Spinal cord (tissue), 10 donors: ENCODE data around the gene SMIM36. TPM values are rescaled to one million over a fixed set of nuclear protein-coding genes. Genes with fewer than 3 reads are reported as not detected.

ENCODE experiments used
- DNase-seq, 6 donors: peaks; one replicate each; pipeline versions ENCODE4 v3.0.0 to v3.0.0-alpha.2; 2013 to 2015; ENCODE audit warnings: low spot score in 6 of 6, low read depth in 4 of 6
- H3K27ac ChIP-seq: one replicate; pipeline ENCODE4 v1.5.1; 2013; ENCODE audit warnings: low read depth, low read length, control low read depth
- H3K27me3 ChIP-seq: one replicate; pipeline ENCODE4 v1.6.1; 2013; ENCODE audit warnings: low read length; ENCODE audit not compliant: control insufficient read depth, insufficient read depth
- H3K36me3 ChIP-seq: one replicate; pipeline ENCODE4 v1.6.1; 2013; ENCODE audit warnings: low read length; ENCODE audit not compliant: control insufficient read depth, insufficient read depth
- H3K4me1 ChIP-seq: one replicate; pipeline ENCODE4 v1.6.1; 2013; ENCODE audit warnings: low read length; ENCODE audit not compliant: control insufficient read depth, insufficient read depth
- H3K4me3 ChIP-seq: one replicate; pipeline ENCODE4 v1.5.1; 2013; ENCODE audit warnings: low read depth, low read length, control low read depth
- H3K9me3 ChIP-seq: one replicate; pipeline ENCODE4 v1.6.1; 2013; ENCODE audit warnings: low read length; ENCODE audit not compliant: control insufficient read depth, insufficient read depth
- WGBS: methylation state at CpG from one replicate; pipeline ENCODE4 v1.1.5; 2013; ENCODE audit warnings: missing lambda C conversion rate; ENCODE audit not compliant: insufficient coverage; 5-methylcytosine and 5-hydroxymethylcytosine counted together
- polyA plus RNA-seq, 2 donors: library from polyadenylated mRNA; unstranded; fragments of 120-200 nt; gene quantifications; one replicate each; pipeline ENCODE4 v1.2.1, GENCODE V29; 2013; ENCODE audit not compliant: insufficient read length in 2 of 2
- total RNA-seq, 2 donors: library from RNA; depleted of rRNA in 1 of 2; stranded (reverse); fragments of 120-200 nt in 1 of 2; fragments of >200 nt in 1 of 2; gene quantifications; one replicate each; pipeline versions ENCODE4 v1.2.3 to v1.2.4, GENCODE V29; 2013 to 2014
- donor health status: healthy.

The SMIM36 gene
- total and polyA plus RNA-seq, 4 donors: 0.18 TPM; not detected in 3

DNA sequence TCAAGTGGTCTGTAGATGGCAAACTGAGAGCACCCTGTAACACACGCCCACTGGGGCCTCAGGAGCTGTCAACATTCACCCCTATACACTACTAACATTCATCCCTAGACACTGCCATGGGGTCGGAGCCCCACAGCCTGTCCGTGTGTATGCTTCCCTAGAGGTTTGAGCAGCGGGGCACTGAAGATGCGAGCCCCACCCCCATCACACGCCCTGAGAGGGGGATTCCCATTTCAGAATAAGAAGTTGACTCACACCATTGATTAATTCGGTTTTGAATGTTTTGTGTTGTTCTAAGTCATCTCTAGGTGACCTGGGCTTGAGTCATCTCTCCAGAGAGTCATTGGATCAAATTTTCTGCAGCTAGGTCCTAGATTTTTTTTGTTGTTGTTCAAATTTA, 52.3 kb downstream of the SMIM36 start:
- no CpG with 5 or more reads among the region's 7 CpGs for WGBS
- no peaks in the 10 kb centered on the region for H3K36me3 ChIP-seq
- no peaks in the 10 kb centered on the region for H3K27me3 ChIP-seq
- H3K27ac ChIP-seq: no peak overlapping the region
- no peak overlapping the region for H3K4me3 ChIP-seq
- H3K9me3 ChIP-seq: no peaks in the 10 kb centered on the region
- H3K4me1 ChIP-seq: no peaks in the 10 kb centered on the region
- no peak for DNase-seq

DNA sequence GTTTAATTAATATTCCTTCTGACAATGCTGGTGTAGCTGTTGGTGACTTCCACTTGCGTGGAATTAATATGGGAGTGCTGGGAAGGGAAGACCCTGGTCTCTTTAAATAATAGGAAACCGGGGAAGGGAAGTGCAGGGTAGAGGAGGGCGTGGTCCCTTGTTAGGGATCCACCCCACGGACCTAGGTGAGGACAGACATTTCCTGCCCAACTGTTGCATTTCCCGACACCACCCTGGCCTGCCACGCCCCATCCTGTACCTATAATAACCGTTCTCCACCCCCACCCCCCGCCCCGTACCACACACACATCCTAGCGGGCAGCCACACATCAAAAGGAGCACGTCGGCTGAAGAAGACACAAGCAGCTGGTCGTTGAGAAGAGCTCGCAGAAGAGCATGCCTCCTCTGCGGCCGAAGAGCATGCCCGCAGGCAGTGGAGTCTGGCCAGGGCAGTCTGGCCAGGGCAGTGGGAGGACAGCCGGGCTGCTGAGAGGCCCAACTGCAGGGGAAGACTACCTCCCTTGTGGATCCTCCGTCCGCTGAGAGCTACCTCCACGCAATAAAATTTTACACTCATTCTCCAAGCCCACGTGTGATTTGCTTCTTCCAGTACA, 52.9 kb downstream of the SMIM36 start:
- WGBS: 91% methylated on average over 17 of the region's 22 CpGs
- DNase-seq: no peak

DNA sequence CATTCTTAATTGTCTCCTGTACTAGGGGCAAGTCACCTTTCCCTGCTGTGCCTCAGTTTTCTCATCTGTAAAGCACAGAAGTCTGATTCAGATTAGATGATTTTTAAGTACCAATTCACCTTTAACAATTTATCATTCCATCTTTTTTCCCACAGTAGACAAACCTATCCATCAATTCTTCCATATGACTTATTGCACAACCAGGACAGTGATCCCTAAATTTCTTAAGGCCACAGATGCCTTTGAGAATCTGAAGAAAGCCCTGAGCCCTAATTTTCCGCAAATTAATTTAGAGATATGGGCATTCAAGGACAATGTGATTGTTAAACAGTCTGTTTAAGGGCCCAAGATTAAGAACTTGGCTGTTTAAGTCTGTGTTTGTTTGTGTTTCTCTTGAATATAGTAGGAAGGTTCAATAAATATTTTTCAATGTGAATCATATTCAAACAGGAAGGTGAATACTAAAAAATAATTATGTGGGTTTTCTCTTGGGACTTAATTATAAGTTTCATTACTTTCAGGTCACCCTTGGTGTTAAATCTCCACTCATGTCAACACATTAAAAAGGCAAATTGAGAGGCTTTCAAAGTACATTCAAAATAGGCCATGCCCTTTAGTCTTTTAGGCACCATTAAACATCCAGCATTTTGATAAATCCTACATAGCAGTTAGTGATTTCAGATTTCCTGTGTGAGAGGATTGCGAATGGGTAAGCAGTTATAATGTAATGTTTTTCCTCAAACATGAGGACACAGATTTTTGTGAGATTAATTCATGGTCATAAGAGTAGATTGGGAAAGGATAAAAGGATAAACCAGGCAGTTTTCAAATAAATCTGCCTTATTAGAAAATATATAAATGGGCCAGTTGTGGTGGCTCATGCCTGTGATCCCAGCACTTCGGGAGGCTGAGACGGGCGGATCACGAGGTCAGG, 54.7 kb downstream of the SMIM36 start:
- Histone ChIP-seq H3K36me3 (no peaks in the 10 kb centered on the region), H3K4me3 (no peak overlapping the region), H3K9me3 (no peaks in the 10 kb centered on the region), H3K27me3 (no peaks in the 10 kb centered on the region), H3K27ac (no peak overlapping the region), H3K4me1 (no peaks in the 10 kb centered on the region)
- no peak for DNase-seq
- WGBS: 100% methylated on average over 1 of the region's 6 CpGs

More for the DNA sequence above, 52.9 kb downstream of the SMIM36 start:
- no peak overlapping the region for H3K27ac ChIP-seq
- no peaks in the 10 kb centered on the region for H3K9me3 ChIP-seq
- H3K27me3 ChIP-seq: no peaks in the 10 kb centered on the region
- H3K36me3 ChIP-seq: no peaks in the 10 kb centered on the region
- no peaks in the 10 kb centered on the region for H3K4me1 ChIP-seq
- H3K4me3 ChIP-seq: no peak overlapping the region

DNA sequence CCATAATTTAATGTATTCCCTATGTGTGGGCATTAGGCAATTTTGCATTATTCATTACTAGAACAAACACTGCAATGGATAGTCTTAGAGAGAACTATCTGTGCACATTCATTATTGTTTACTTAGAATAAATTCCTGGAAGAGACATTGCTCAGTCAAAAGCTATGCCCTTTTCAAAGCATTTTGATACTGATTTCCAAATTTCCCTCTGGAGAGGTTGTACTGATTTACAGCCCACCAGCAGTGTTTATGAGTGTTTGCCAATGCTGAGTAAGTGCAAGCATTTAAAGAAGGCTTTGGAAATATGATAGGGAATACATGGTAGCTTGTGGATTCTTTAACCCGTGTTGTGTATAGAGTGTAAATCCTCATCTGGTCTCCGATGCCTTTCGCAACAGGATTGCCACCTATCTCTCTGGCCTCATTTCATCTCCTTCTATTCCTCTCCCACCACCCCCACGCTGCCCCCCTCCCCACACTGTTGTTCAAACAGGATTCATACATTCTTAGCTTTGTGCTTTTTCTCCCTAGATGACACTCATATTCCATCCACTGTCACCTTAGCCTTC, 56.3 kb downstream of the SMIM36 start:
- 80% methylated on average over 1 of the region's 4 CpGs for WGBS
- Histone ChIP-seq H3K36me3 (no peaks in the 10 kb centered on the region), H3K27me3 (no peaks in the 10 kb centered on the region), H3K4me3 (no peak overlapping the region), H3K4me1 (no peaks in the 10 kb centered on the region), H3K27ac (no peak overlapping the region), H3K9me3 (no peaks in the 10 kb centered on the region)
- DNase-seq: peak in 1 of 6 donors; percentile 69

DNA sequence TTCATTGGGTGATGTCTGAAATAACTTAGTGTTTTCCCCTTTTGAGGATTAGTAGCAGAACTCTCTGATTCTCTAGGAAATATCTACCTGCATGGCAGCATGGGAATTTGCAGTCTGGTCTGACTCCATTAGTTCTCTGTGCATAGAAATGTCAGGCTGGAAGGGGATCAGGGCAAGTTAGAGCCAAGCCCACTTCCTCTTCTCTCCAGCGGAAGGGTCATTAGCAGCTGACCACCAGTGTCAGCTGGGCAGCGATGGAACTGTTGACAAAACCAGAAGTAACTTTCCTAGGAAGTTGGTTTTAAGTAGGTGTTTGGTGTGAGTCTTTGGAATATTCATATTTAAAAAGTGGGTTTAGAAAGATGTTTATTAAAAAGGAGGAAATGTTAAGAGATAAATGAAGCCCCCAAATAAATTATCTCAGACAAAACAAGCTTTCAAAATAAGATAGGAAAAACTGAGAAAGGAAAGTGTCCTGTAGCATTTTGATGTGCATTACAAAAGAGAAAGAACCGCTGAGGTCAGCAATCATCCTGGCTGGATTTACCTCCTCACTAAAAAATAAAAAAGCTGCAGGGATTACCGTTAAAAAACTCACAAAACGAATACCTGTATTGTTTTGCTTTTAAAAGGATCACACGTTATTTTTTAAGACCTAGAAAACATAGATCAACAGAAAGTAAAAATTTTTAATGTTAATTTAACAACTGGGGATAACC, 57.3 kb downstream of the SMIM36 start:
- no peaks in the 10 kb centered on the region for H3K9me3 ChIP-seq
- no peak overlapping the region for H3K27ac ChIP-seq
- DNase-seq: no peak

DNA sequence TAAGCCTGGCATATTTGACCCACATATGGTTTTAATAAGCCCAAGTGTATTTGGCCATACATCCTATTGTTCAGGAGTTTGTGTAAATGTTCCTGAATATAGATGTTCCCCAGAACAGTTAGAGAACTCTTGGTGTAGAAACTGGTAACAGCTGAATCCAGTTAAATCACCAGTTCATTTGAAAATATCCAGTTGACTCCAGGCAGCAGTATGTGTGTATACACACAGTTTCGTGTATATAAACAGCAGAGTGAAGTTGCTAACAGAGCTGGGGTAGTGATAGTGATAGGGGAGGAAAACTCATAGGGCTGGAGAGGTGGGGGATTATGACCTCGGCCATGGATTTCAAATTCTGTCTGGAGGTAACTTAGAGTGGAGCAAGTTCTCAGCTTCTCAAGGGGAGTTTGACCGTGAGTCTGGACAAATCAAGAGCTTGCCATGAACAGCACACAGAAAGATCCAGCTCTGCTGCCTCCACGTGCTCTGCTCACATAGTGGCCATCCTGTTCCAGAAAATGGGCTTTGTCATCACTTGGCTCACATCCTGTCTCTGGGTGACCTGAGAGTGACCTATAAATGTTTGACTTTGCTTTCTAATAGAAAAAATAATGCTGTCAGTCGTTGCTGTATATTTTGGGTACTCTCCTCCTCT, 59.0 kb downstream of the SMIM36 start:
- Histone ChIP-seq H3K9me3 (no peaks in the 10 kb centered on the region), H3K27ac (peak overlapping the region; percentile 57), H3K36me3 (no peaks in the 10 kb centered on the region), H3K4me1 (no peaks in the 10 kb centered on the region), H3K4me3 (no peak overlapping the region), H3K27me3 (no peaks in the 10 kb centered on the region)
- peak in 1 of 6 donors; percentile 45 for DNase-seq
- 71% methylated on average over 3 of the region's 5 CpGs for WGBS

More for the DNA sequence above, 57.3 kb downstream of the SMIM36 start:
- Histone ChIP-seq H3K4me1 (no peaks in the 10 kb centered on the region), H3K4me3 (no peak overlapping the region), H3K36me3 (no peaks in the 10 kb centered on the region), H3K27me3 (no peaks in the 10 kb centered on the region)
- whole genome bisulfite sequencing: no CpG with 5 or more reads among the region's 6 CpGs

DNA sequence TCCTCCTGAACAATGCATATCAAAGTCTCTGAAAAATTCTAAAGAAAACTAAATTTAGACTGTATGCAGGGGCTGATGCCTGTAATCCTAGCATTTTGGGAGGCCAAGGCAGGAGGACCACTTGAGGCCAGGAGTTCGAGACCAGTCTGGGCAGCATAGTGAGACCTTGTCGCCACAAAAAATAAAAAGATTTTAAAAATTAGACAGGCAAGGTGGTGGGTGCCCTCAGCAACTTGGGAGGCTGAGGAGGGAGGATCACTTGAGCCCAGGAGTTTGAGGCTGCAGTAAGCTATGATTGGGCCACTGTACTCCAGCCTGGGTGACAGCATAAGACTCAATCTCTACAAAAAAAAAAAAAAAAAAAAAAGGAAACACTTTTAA, 59.5 kb downstream of the SMIM36 start:
- no peak for DNase-seq
- Histone ChIP-seq H3K4me1 (no peaks in the 10 kb centered on the region), H3K27me3 (no peaks in the 10 kb centered on the region), H3K4me3 (no peak overlapping the region), H3K27ac (peak overlapping the region; percentile 10), H3K9me3 (no peaks in the 10 kb centered on the region), H3K36me3 (no peaks in the 10 kb centered on the region)
- WGBS: 83% methylated on average over 1 of the region's 2 CpGs

DNA sequence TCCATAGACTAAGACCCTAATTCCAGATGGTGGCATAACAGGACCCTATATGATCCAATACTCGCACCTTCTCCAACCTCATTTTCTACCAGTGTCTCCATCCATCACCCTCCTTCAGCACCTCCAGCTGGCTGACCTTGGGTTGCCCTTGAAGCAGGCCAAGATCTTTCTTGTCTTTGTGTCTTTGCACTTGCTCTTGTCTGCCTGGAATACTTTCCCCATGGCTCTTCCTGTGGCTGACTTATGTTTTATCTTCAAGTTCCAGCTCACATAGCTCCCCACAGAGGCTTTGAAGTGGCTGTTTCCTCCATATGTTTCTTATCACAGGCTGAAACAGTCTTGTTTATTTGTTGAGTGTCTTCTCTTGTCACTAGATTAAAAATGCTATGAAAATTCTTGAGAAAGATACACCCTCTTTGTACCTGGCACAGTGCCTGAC, 60.0 kb downstream of the SMIM36 start:
- Histone ChIP-seq H3K4me3 (no peak overlapping the region), H3K27me3 (no peaks in the 10 kb centered on the region), H3K36me3 (no peaks in the 10 kb centered on the region), H3K4me1 (no peaks in the 10 kb centered on the region), H3K9me3 (no peaks in the 10 kb centered on the region), H3K27ac (peak overlapping the region; percentile 10)
- 74% methylated on average over 1 of the region's 1 CpG for WGBS
- DNase-seq: peak in 2 of 6 donors; percentile 21 to 40

DNA sequence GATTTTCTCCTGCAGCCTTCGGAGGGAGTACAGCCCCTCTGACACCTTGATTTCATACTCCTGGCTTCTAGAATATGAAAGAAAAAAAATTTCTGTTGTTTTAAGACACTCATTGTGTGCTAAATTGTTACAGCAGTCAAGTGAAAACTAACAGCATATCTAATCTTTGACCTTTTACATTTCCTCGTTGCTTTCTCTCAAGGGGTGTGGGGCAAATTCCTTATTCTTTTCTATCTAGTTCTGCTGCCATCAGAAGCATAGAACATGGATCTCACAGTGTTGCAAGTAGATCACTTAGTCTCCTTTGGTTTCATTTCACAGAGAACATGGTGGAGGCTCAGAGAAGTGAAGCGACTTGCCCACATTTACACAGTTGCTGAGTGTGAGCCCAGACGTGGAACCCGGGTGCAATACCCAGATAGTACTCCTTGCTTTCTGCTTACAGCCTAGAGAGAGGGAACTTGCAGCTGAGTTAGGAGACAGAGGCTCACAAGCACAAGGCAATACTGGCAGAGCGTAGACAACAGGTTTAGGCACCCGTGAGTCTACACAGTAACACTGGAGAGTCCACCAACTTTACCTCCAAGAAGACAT, 60.9 kb downstream of the SMIM36 start:
- no peak for DNase-seq
- no peaks in the 10 kb centered on the region for H3K36me3 ChIP-seq
- no peaks in the 10 kb centered on the region for H3K27me3 ChIP-seq
- no peaks in the 10 kb centered on the region for H3K4me1 ChIP-seq
- no peak overlapping the region for H3K27ac ChIP-seq
- no peaks in the 10 kb centered on the region for H3K9me3 ChIP-seq
- 94% methylated on average over 6 of the region's 7 CpGs for WGBS
- H3K4me3 ChIP-seq: no peak overlapping the region
